ELR (cell line): ENCODE measurements around the gene AFG3L2.
"Not testable (repeated sequence)": the region's sequence is repeated elsewhere in the genome, so short reads cannot be mapped to it uniquely, and the experiment has no call there.

Experiments used
- DNase-seq: peaks from one replicate; pipeline ENCODE4 v3.0.0-alpha.2; 2015; ENCODE audit warnings: low read depth

AFG3L2 gene

GRCh38 chr18:12397254-12397653 is 20.2 kb upstream of the AFG3L2 start:
- no peak for DNase-seq

GRCh38 chr18:12394428-12394827 is 17.4 kb upstream of the AFG3L2 start:
- DNase-seq = peak; percentile 41

- DNase-seq = peak; percentile 62
Observed at GRCh38 chr18:12393998-12394397, 17.0 kb upstream of the AFG3L2 start.

- DNase-seq = no peak
Observed at GRCh38 chr18:12393510-12393909, 16.5 kb upstream of the AFG3L2 start.

- peak; percentile 85 for DNase-seq
Observed at GRCh38 chr18:12391487-12392165, 14.6 kb upstream of the AFG3L2 start.

GRCh38 chr18:12388442-12388841 is 11.4 kb upstream of the AFG3L2 start:
- DNase-seq = no peak

GRCh38 chr18:12384261-12384660 is 7.2 kb upstream of the AFG3L2 start:
- no peak for DNase-seq

GRCh38 chr18:12383759-12384158 is 6.7 kb upstream of the AFG3L2 start:
- not testable (repeated sequence) for DNase-seq

- DNase-seq = not testable (repeated sequence)
Observed at GRCh38 chr18:12382221-12382814, 5.3 kb upstream of the AFG3L2 start.

GRCh38 chr18:12378198-12378558 is 1.2 kb upstream of the AFG3L2 start:
- DNase-seq = not testable (repeated sequence)

GRCh38 chr18:12377556-12378197 is 650 bp upstream of the AFG3L2 start:
- DNase-seq = no peak

GRCh38 chr18:12376034-12376753 is 833 bp downstream of the AFG3L2 start:
- DNase-seq = peak; percentile 49

- DNase-seq = no peak
Observed at GRCh38 chr18:12374401-12374800, 2.6 kb downstream of the AFG3L2 start.

- DNase-seq = no peak
Observed at GRCh38 chr18:12373771-12374116, 3.3 kb downstream of the AFG3L2 start.

- DNase-seq = no peak
Observed at GRCh38 chr18:12373116-12373770, 3.8 kb downstream of the AFG3L2 start.

GRCh38 chr18:12372406-12372805 is 4.6 kb downstream of the AFG3L2 start:
- DNase-seq = no peak

- DNase-seq = no peak
Observed at GRCh38 chr18:12371590-12371989, 5.4 kb downstream of the AFG3L2 start.

GRCh38 chr18:12369211-12369610 is 7.8 kb downstream of the AFG3L2 start:
- DNase-seq = no peak

- DNase-seq = no peak
Observed at GRCh38 chr18:12366784-12367183, 10.2 kb downstream of the AFG3L2 start.

GRCh38 chr18:12366379-12366778 is 10.6 kb downstream of the AFG3L2 start:
- no peak for DNase-seq

- no peak for DNase-seq
Observed at GRCh38 chr18:12362473-12363174, 14.4 kb downstream of the AFG3L2 start.
